ENCODE results near the gene SORCS3. TPM values are rescaled to one million over a fixed set of nuclear protein-coding genes. Genes with fewer than 3 reads are reported as not detected.
A peak's percentile ranks its signal among the peaks of the same experiment; 100 is the strongest.

SORCS3 gene
- polyA plus RNA-seq, 1 donor from 2014 or later, result 9.8 TPM

GRCh38 chr10:104640339-104641186 lies 527 bp upstream of the SORCS3 start:
- peak; percentile 72 for TF ChIP-seq CTCF (IDR thresholded peaks at IDR 0.05; ENCODE audit: poor library complexity, severe bottlenecking)
- peak; percentile 19 for TF ChIP-seq EP300 (conservative IDR thresholded peaks at IDR 0.05; ENCODE audit: poor library complexity, severe bottlenecking)
- TF ChIP-seq RAD21 (conservative IDR thresholded peaks at IDR 0.05), result peak; percentile 56
- TF ChIP-seq TAF1 (IDR thresholded peaks at IDR 0.05; ENCODE audit: low read depth), result no peak
- peak; percentile 72 for TF ChIP-seq MXI1 (conservative IDR thresholded peaks at IDR 0.05; ENCODE audit: poor library complexity, severe bottlenecking)
- no peak for TF ChIP-seq POLR2AphosphoS5 (IDR thresholded peaks at IDR 0.05)
- no peak for TF ChIP-seq REST (IDR thresholded peaks at IDR 0.05; ENCODE audit: borderline replicate concordance)
- peak; percentile 66 for TF ChIP-seq SMC3 (conservative IDR thresholded peaks at IDR 0.05; ENCODE audit: poor library complexity)
- Histone ChIP-seq H3K27me3 (ENCODE audit: insufficient read depth, low read depth, low read length) (peaks cover 60% of the 10 kb centered on the region), H2AFZ (ENCODE audit: low read depth, low read length) (peak overlapping the region; percentile 45), H3K9me2 (ENCODE audit: insufficient read depth, low read length) (no peaks in the 10 kb centered on the region), H3K4me3 (ENCODE audit: low read length) (peak overlapping the region; percentile 86), H3K9ac (ENCODE audit: low read length) (peak overlapping the region; percentile 67), H3K9me3 (ENCODE audit: low read length) (no peaks in the 10 kb centered on the region), H3K79me2 (replicated peaks; ENCODE audit: insufficient read depth, low read length) (no peaks in the 10 kb centered on the region), H3K4me2 (ENCODE audit: low read length) (peak overlapping the region; percentile 97), H4K20me1 (ENCODE audit: insufficient read depth) (no peaks in the 10 kb centered on the region), H3K36me3 (ENCODE audit: insufficient read depth, low read length) (no peaks in the 10 kb centered on the region), H3F3A (ENCODE audit: insufficient read depth, low read length, poor library complexity, severe bottlenecking) (no peaks in the 10 kb centered on the region), H3K27ac (ENCODE audit: low read length) (no peak overlapping the region)

DNA sequence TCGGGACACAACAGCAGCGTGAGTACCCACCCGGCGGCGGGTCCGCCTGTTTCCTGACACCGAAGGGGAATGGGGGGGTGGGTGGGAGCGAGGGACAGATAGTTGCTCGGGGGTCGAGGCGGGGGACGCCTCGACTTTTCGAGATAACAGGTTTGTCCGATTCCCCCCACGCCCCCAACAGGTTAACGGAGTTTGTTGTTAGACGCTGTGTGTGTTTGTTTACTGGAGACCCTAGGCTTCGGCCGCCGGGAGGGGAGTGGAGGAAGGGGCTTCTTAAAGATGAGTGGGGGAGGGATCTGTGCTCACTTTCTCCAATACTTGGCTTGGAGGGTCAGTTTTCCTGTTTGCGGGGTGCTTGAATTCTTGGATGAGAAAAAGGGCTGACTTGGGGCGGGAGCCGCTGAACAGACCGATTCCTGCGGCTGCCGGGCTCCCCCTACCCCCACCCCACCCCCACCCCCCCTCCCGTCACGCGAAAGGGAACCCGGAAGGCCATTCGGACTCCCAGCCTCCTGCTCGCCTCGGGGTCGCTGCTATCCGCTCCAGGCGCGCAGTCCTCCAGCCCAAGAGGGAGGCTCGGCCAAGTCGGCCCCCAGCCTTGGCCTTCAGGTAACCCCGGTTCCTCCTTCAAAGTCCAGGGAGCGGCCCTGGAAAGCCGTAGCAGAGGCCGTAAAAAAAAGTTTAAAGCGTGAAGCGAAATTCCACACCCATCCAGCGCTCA lies 1.0 kb downstream of the SORCS3 start:
- Histone ChIP-seq H3K4me3 (ENCODE audit: low read length) (peak overlapping the region; percentile 86), H3F3A (ENCODE audit: insufficient read depth, low read length, poor library complexity, severe bottlenecking) (no peaks in the 10 kb centered on the region), H2AFZ (ENCODE audit: low read depth, low read length) (no peak overlapping the region), H3K9ac (ENCODE audit: low read length) (peak overlapping the region; percentile 67), H3K4me2 (ENCODE audit: low read length) (peak overlapping the region; percentile 35), H3K27me3 (ENCODE audit: insufficient read depth, low read depth, low read length) (peaks cover 60% of the 10 kb centered on the region), H3K9me3 (ENCODE audit: low read length) (no peaks in the 10 kb centered on the region), H3K9me2 (ENCODE audit: insufficient read depth, low read length) (no peaks in the 10 kb centered on the region), H3K27ac (ENCODE audit: low read length) (no peak overlapping the region), H3K36me3 (ENCODE audit: insufficient read depth, low read length) (no peaks in the 10 kb centered on the region), H3K79me2 (replicated peaks; ENCODE audit: insufficient read depth, low read length) (no peaks in the 10 kb centered on the region), H4K20me1 (ENCODE audit: insufficient read depth) (no peaks in the 10 kb centered on the region)
- no peak for TF ChIP-seq EP300 (conservative IDR thresholded peaks at IDR 0.05; ENCODE audit: poor library complexity, severe bottlenecking)
- no peak for TF ChIP-seq MXI1 (conservative IDR thresholded peaks at IDR 0.05; ENCODE audit: poor library complexity, severe bottlenecking)
- TF ChIP-seq POLR2AphosphoS5 (IDR thresholded peaks at IDR 0.05), result no peak
- TF ChIP-seq RAD21 (conservative IDR thresholded peaks at IDR 0.05), result no peak
- TF ChIP-seq TAF1 (IDR thresholded peaks at IDR 0.05; ENCODE audit: low read depth), result no peak
- no peak for TF ChIP-seq EZH2 (IDR thresholded peaks at IDR 0.05; ENCODE audit: borderline replicate concordance, insufficient read depth, low read length, poor library complexity, severe bottlenecking)
- TF ChIP-seq SMC3 (conservative IDR thresholded peaks at IDR 0.05; ENCODE audit: poor library complexity), result no peak
- no peak for TF ChIP-seq CTCF (IDR thresholded peaks at IDR 0.05; ENCODE audit: poor library complexity, severe bottlenecking)
- no peak for TF ChIP-seq REST (IDR thresholded peaks at IDR 0.05; ENCODE audit: borderline replicate concordance)
